A549 (cell line): ENCODE measurements around the gene HMX1. TPM values are rescaled to one million over a fixed set of nuclear protein-coding genes. Genes with fewer than 3 reads are reported as not detected.

Experiments used
- ATAC-seq, 2 experiments: fragments of 200-7000 bp in 1 of 2; fragments of >200 bp in 1 of 2; cut with Nextera tagmentation in 1 of 2; cut with Tn5 transposase in 1 of 2; 3 replicates each; pipeline versions ENCODE4 v1.8.0 to v1.9.1; 2018 to 2020; ENCODE audit warnings: mild to moderate bottlenecking in 1 of 2, moderate library complexity in 1 of 2
- CTCF ChIA-PET: fragments of 300-600 bp; sonication (Branson Sonifier 250); formaldehyde crosslinking; extraction: SDS; loops from one replicate; lab custom pipeline; 2021; ENCODE audit warnings: antibody characterized with exemption, inconsistent platforms; lab: Yijun Ruan, JAX
- POLR2A ChIA-PET: fragments of 350-600 bp; formaldehyde crosslinking; extraction: SDS; loops from one replicate; lab custom pipeline; 2021; ENCODE audit warnings: antibody characterized with exemption, inconsistent platforms; lab: Yijun Ruan, JAX
- DNase-seq, 2 experiments: peaks; one replicate each; pipeline versions ENCODE4 v3.0.0 to v3.0.0-alpha.2; 2011 to 2016; ENCODE audit warnings: low read depth in 1 of 2, low spot score in 1 of 2
- FAIRE-seq: peaks from 2 replicates; lab custom pipeline; 2011; peaks lifted over from hg19 to GRCh38; lab: Jason Lieb, UNC
- H3K27ac ChIP-seq, 2 experiments: fragments of >200 bp; sonication (Bioruptor Twin); formaldehyde crosslinking; 3 replicates each; pipeline ENCODE4 v1.5.1; 2016 to 2017
- H3K4me1 ChIP-seq: fragments of >200 bp; sonication (Bioruptor Twin); formaldehyde crosslinking; 3 replicates; pipeline ENCODE4 v1.6.1; 2016
- H3K4me2 ChIP-seq: fragments of >200 bp; sonication (Bioruptor Twin); formaldehyde crosslinking; 3 replicates; pipeline ENCODE4 v1.6.1; 2016
- H3K4me3 ChIP-seq: fragments of >200 bp; sonication (Bioruptor Twin); formaldehyde crosslinking; 3 replicates; pipeline ENCODE4 v1.5.1; 2016
- H3K9me3 ChIP-seq: fragments of >200 bp; sonication (Bioruptor Twin); formaldehyde crosslinking; 3 replicates; pipeline ENCODE4 v1.6.1; 2016
- BHLHE40 ChIP-seq: IDR thresholded peaks from 2 replicates; pipeline ENCODE4 v1.6.1; 2012; ENCODE audit warnings: low read depth, low read length, inconsistent platforms
- CBX2 ChIP-seq: fragments of 200-600 bp; sonication (generic); IDR thresholded peaks from 2 replicates; pipeline ENCODE4 v1.6.1; 2016; ENCODE audit warnings: low read depth, mild to moderate bottlenecking, borderline replicate concordance
- CHD2 ChIP-seq: fragments of 150-350 bp; IDR thresholded peaks from 2 replicates; pipeline ENCODE4 v1.6.1; 2014; ENCODE audit warnings: low read length; ENCODE audit not compliant: partially characterized antibody
- CHD4 ChIP-seq: fragments of 200-600 bp; sonication (generic); IDR thresholded peaks from 2 replicates; pipeline ENCODE4 v1.6.1; 2016; ENCODE audit warnings: antibody characterized with exemption, mild to moderate bottlenecking, borderline replicate concordance
- CTCF ChIP-seq: fragments of >200 bp; sonication (Bioruptor Twin); formaldehyde crosslinking; IDR thresholded peaks from 3 replicates; pipeline ENCODE4 v1.5.1; 2016
- E2F6 ChIP-seq: IDR thresholded peaks from 2 replicates; pipeline ENCODE4 v1.6.1; 2012; ENCODE audit warnings: low read depth, borderline replicate concordance
- EHF ChIP-seq: fragments of 250-450 bp; sonication (Bioruptor Pico); IDR thresholded peaks from 2 replicates; pipeline ENCODE4 v1.5.0; 2020; ENCODE audit warnings: mild to moderate bottlenecking
- FOSB ChIP-seq: fragments of 250-450 bp; sonication (Bioruptor Pico); IDR thresholded peaks from 2 replicates; pipeline ENCODE4 v1.5.0; 2020; ENCODE audit warnings: mild to moderate bottlenecking, moderate library complexity
- FOSL2 ChIP-seq, 2 experiments: fragments of 450-650 bp in 1 of 2; fragments of >200 bp in 1 of 2; sonication (Bioruptor Twin) in 1 of 2; formaldehyde crosslinking; IDR thresholded peaks; 2 replicates each; pipeline versions ENCODE4 v1.5.0 to v1.6.1; 2016 to 2020; ENCODE audit warnings: mild to moderate bottlenecking in 1 of 2, moderate library complexity in 1 of 2
- FOXS1 ChIP-seq: fragments of 250-450 bp; sonication (Bioruptor Pico); IDR thresholded peaks from 2 replicates; pipeline ENCODE4 v1.5.0; 2020; ENCODE audit warnings: mild to moderate bottlenecking, moderate library complexity
- GATA3 ChIP-seq: IDR thresholded peaks from 2 replicates; pipeline ENCODE4 v1.6.1; 2012; ENCODE audit warnings: borderline replicate concordance
- HES2 ChIP-seq: fragments of >200 bp; sonication (Bioruptor Twin); formaldehyde crosslinking; IDR thresholded peaks from 2 replicates; pipeline ENCODE4 v1.6.1; 2016
- HMGXB4 ChIP-seq: fragments of 250-450 bp; sonication (Bioruptor Pico); IDR thresholded peaks from 2 replicates; pipeline ENCODE4 v1.5.0; 2021; ENCODE audit warnings: mild to moderate bottlenecking, moderate library complexity, borderline replicate concordance
- HOXA7 ChIP-seq: fragments of 250-450 bp; sonication (Bioruptor Pico); IDR thresholded peaks from 2 replicates; pipeline ENCODE4 v1.5.0; 2020; ENCODE audit warnings: mild to moderate bottlenecking, moderate library complexity
- HOXB5 ChIP-seq: fragments of 250-450 bp; sonication (Bioruptor Pico); IDR thresholded peaks from 2 replicates; pipeline ENCODE4 v1.5.0; 2020; ENCODE audit warnings: mild to moderate bottlenecking, moderate library complexity
- KDM5A ChIP-seq: fragments of 200-600 bp; sonication (generic); IDR thresholded peaks from 2 replicates; pipeline ENCODE4 v1.6.1; 2016; ENCODE audit warnings: antibody characterized with exemption, mild to moderate bottlenecking
- NFE2L2 ChIP-seq: fragments of 150-350 bp; conservative IDR thresholded peaks from 2 replicates; pipeline ENCODE4 v1.6.1; 2014; ENCODE audit warnings: low read length
- NPAS2 ChIP-seq: fragments of 250-450 bp; sonication (Bioruptor Pico); IDR thresholded peaks from 2 replicates; pipeline ENCODE4 v1.8.0; 2022; ENCODE audit warnings: mild to moderate bottlenecking, moderate library complexity, borderline replicate concordance
- PHF8 ChIP-seq: fragments of 200-600 bp; sonication (generic); IDR thresholded peaks from 2 replicates; pipeline ENCODE4 v1.6.1; 2016; ENCODE audit warnings: low read depth, mild to moderate bottlenecking, antibody characterized with exemption, moderate library complexity, borderline replicate concordance
- POLR2AphosphoS2 ChIP-seq: conservative IDR thresholded peaks from 2 replicates; pipeline ENCODE4 v1.6.1; 2012; ENCODE audit warnings: low read length, improper control_type of control experiment, inconsistent platforms
- SREBF2 ChIP-seq: fragments of 450-650 bp; IDR thresholded peaks from 2 replicates; pipeline ENCODE4 v1.6.1; 2014; ENCODE audit warnings: mild to moderate bottlenecking, moderate library complexity
- ZFP36 ChIP-seq: fragments of 450-650 bp; IDR thresholded peaks from 2 replicates; pipeline ENCODE4 v1.6.1; 2014; ENCODE audit warnings: borderline replicate concordance; ENCODE audit not compliant: partially characterized antibody
- ZNF302 ChIP-seq: fragments of 250-450 bp; sonication (Bioruptor Pico); IDR thresholded peaks from 2 replicates; pipeline ENCODE4 v1.9.0; 2021; ENCODE audit warnings: inconsistent platforms, mild to moderate bottlenecking, moderate library complexity
- ZSCAN20 ChIP-seq: fragments of 250-450 bp; sonication (Bioruptor Pico); IDR thresholded peaks from 2 replicates; pipeline ENCODE4 v1.8.0; 2022; ENCODE audit warnings: mild to moderate bottlenecking, moderate library complexity
- WGBS: methylation state at CpG from one replicate; pipeline ENCODE4 v1.1.6; 2017; ENCODE audit errors: missing lambda C conversion rate; 5-methylcytosine and 5-hydroxymethylcytosine counted together
- polyA plus RNA-seq, 4 experiments: library from polyadenylated mRNA; depleted of rRNA in 3 of 4; stranded (reverse); fragments of >200 nt; fragmentation: RNase III in 1 of 4; extraction: RNeasy Plus Mini Kit Qiagen cat#74134 plus additional on column Dnase treatment in 1 of 4; gene quantifications; 2 replicates in 3 of 4; 3 replicates in 1 of 4; pipeline ENCODE4 v1.2.3, GENCODE V29; 2011 to 2017

The HMX1 gene
- polyA plus RNA-seq, 2 of the 4 experiments (the other 2 are of a cell fraction), result 0.06 TPM; not detected in 1

- Histone ChIP-seq H3K4me3 (no peak overlapping the region), H3K4me2 (no peak overlapping the region), H3K4me1 (no peaks in the 10 kb centered on the region), H3K27ac (no peak overlapping the region), H3K9me3 (no peaks in the 10 kb centered on the region)
- POLR2A ChIA-PET, result no interaction called here
- WGBS, result 44% methylated on average over 13 of the region's 18 CpGs
- TF ChIP-seq CBX2 (no peak), NFE2L2 (no peak), HES2 (no peak)
- DNase-seq (no peak), ATAC-seq (no peak), FAIRE-seq (no peak)
- CTCF ChIA-PET, result interaction anchor here (0.7 kb wide), 1 partner anchor 53 kb away, joined by 3 read pairs; no protein-coding TSS in a partner anchor
Measured at GRCh38 chr4:8832113-8832915, 39.3 kb downstream of the HMX1 start.

GRCh38 chr4:8831221-8832112 lies 40.2 kb downstream of the HMX1 start:
- 56% methylated on average over 4 of the region's 13 CpGs for WGBS
- H3K4me1 ChIP-seq, result no peaks in the 10 kb centered on the region
- FAIRE-seq (no peak), ATAC-seq (no peak), DNase-seq (no peak)
- ChIA-PET POLR2A (no interaction called here), CTCF (interaction anchor here (0.7 kb wide), 1 partner anchor 54 kb away, joined by 3 read pairs; no protein-coding TSS in a partner anchor)
- TF ChIP-seq HOXA7 (CRISPR knock-in tag) (no peak), FOSL2 (IDR thresholded peaks at IDR 0.05) (no peak), FOSL2 (CRISPR knock-in tag; IDR thresholded peaks at IDR 0.05) (no peak), CHD2 (no peak), ZNF302 (no peak)
- no peak overlapping the region for H3K27ac ChIP-seq
- no peaks in the 10 kb centered on the region for H3K9me3 ChIP-seq
- H3K4me3 ChIP-seq, result no peak overlapping the region
- no peak overlapping the region for H3K4me2 ChIP-seq

GRCh38 chr4:8830611-8831200 lies 40.9 kb downstream of the HMX1 start:
- ATAC-seq (no peak), DNase-seq (no peak), FAIRE-seq (no peak)
- Histone ChIP-seq H3K9me3 (no peaks in the 10 kb centered on the region), H3K27ac (no peak overlapping the region), H3K4me1 (no peaks in the 10 kb centered on the region), H3K4me3 (no peak overlapping the region), H3K4me2 (no peak overlapping the region)
- no peak for TF ChIP-seq SREBF2
- no peak for TF ChIP-seq HES2
- no peak for TF ChIP-seq FOXS1
- TF ChIP-seq ZSCAN20 (CRISPR knock-in tag), result no peak
- no peak for TF ChIP-seq PHF8
- no peak for TF ChIP-seq NPAS2 (CRISPR knock-in tag)
- no peak for TF ChIP-seq E2F6
- TF ChIP-seq HOXA7 (CRISPR knock-in tag), result no peak
- TF ChIP-seq HMGXB4 (CRISPR knock-in tag), result no peak
- TF ChIP-seq ZFP36, result no peak
- TF ChIP-seq CHD4, result no peak
- no peak for TF ChIP-seq FOSB
- TF ChIP-seq BHLHE40, result no peak
- TF ChIP-seq POLR2AphosphoS2, result no peak
- TF ChIP-seq KDM5A, result no peak
- no peak for TF ChIP-seq HOXB5 (CRISPR knock-in tag)
- TF ChIP-seq EHF (CRISPR knock-in tag), result no peak
- TF ChIP-seq FOSL2 (IDR thresholded peaks at IDR 0.05), result no peak
- no peak for TF ChIP-seq FOSL2 (CRISPR knock-in tag; IDR thresholded peaks at IDR 0.05)
- no peak for TF ChIP-seq GATA3
- no peak for TF ChIP-seq CTCF
- 47% methylated on average over 11 of the region's 11 CpGs for WGBS
- POLR2A ChIA-PET, result no interaction called here
- CTCF ChIA-PET, result no interaction called here
